GM23338 (cell line): ENCODE measurements around the gene TPSB2. TPM values are rescaled to one million over a fixed set of nuclear protein-coding genes. Genes with fewer than 3 reads are reported as not detected.

Source experiments
- ATAC-seq: fragments of 200-7000 bp; cut with Tn5 transposase; 3 replicates; pipeline ENCODE4 v1.9.1; 2020
- DNase-seq: peaks from one replicate; pipeline ENCODE4 v3.0.0-alpha.2; 2015; ENCODE audit warnings: low spot score
- H2AFZ ChIP-seq: fragments of 200-600 bp; sonication (generic); 2 replicates; pipeline ENCODE4 v1.8.0; 2016; ENCODE audit warnings: antibody characterized with exemption, mild to moderate bottlenecking, moderate library complexity
- H3F3A ChIP-seq: fragments of 200-600 bp; sonication (generic); replicated peaks from 2 replicates; pipeline ENCODE4 v1.8.0; 2017; ENCODE audit warnings: antibody characterized with exemption, mixed run types, low read depth
- H3K27ac ChIP-seq: fragments of 200-600 bp; sonication (generic); 2 replicates; pipeline ENCODE4 v1.6.1; 2016; ENCODE audit warnings: low read depth
- H3K27me3 ChIP-seq: fragments of 200-600 bp; sonication (generic); 2 replicates; pipeline ENCODE4 v1.8.0; 2016; ENCODE audit warnings: mild to moderate bottlenecking, mixed run types, moderate library complexity; ENCODE audit not compliant: insufficient read depth
- H3K36me3 ChIP-seq: fragments of 200-600 bp; sonication (generic); 2 replicates; pipeline ENCODE4 v1.8.0; 2016; ENCODE audit warnings: mild to moderate bottlenecking; ENCODE audit not compliant: insufficient read depth
- H3K4me1 ChIP-seq: fragments of 200-600 bp; sonication (generic); 2 replicates; pipeline ENCODE4 v1.8.0; 2016; ENCODE audit warnings: mild to moderate bottlenecking, moderate library complexity; ENCODE audit not compliant: insufficient read depth
- H3K4me2 ChIP-seq: fragments of 200-600 bp; sonication (generic); 2 replicates; pipeline ENCODE4 v1.7.1; 2017; ENCODE audit warnings: mixed run types
- H3K4me3 ChIP-seq: fragments of 200-600 bp; sonication (generic); 2 replicates; pipeline ENCODE4 v1.6.1; 2016; ENCODE audit warnings: mixed run types
- H3K79me2 ChIP-seq: fragments of 200-600 bp; sonication (generic); replicated peaks from 2 replicates; pipeline ENCODE4 v1.8.0; 2017; ENCODE audit warnings: mild to moderate bottlenecking; ENCODE audit not compliant: insufficient read depth
- H3K9me2 ChIP-seq: fragments of 200-600 bp; sonication (generic); 2 replicates; pipeline ENCODE4 v1.8.0; 2017; ENCODE audit not compliant: insufficient read depth
- H4K20me1 ChIP-seq: fragments of 200-600 bp; sonication (generic); replicated peaks from 2 replicates; pipeline ENCODE4 v1.8.0; 2017; ENCODE audit warnings: mild to moderate bottlenecking; ENCODE audit not compliant: insufficient read depth
- H3K27ac Mint-ChIP-seq: 2 replicates; pipeline ENCODE4 v1.8.0; 2020; ENCODE audit warnings: inconsistent platforms, mild to moderate bottlenecking, moderate library complexity, mixed read lengths
- H3K27me3 Mint-ChIP-seq: 3 replicates; pipeline ENCODE4 v1.8.0; 2022; ENCODE audit warnings: low read depth, mild to moderate bottlenecking, moderate library complexity, mixed read lengths, inconsistent platforms; ENCODE audit not compliant: insufficient read depth, poor library complexity
- H3K36me3 Mint-ChIP-seq: 3 replicates; pipeline ENCODE4 v1.8.0; 2021; ENCODE audit warnings: low read depth, mild to moderate bottlenecking, inconsistent platforms, moderate library complexity, mixed read lengths
- H3K4me1 Mint-ChIP-seq: 3 replicates; pipeline ENCODE4 v1.8.0; 2020; ENCODE audit warnings: mild to moderate bottlenecking, inconsistent platforms, mixed read lengths
- H3K4me3 Mint-ChIP-seq: 3 replicates; pipeline ENCODE4 v1.8.0; 2021; ENCODE audit warnings: moderate library complexity, mild to moderate bottlenecking, inconsistent platforms, mixed read lengths
- H3K9me3 Mint-ChIP-seq: 3 replicates; pipeline ENCODE4 v1.8.0; 2020; ENCODE audit warnings: moderate library complexity, mild to moderate bottlenecking, inconsistent platforms, mixed read lengths
- CREB1 ChIP-seq: fragments of 250-450 bp; sonication (Bioruptor Pico); IDR thresholded peaks from 2 replicates; pipeline ENCODE4 v1.5.0; 2020; ENCODE audit warnings: low read depth, mild to moderate bottlenecking, moderate library complexity
- CTCF ChIP-seq, 2 experiments: fragments of 200-600 bp in 1 of 2; sonication (generic) in 1 of 2; conservative IDR thresholded peaks; 2 replicates each; pipeline versions ENCODE4 v1.5.1 to v1.6.1; 2016 to 2017; ENCODE audit warnings: antibody characterized with exemption in 2 of 2, low read depth in 2 of 2, mild to moderate bottlenecking in 2 of 2, moderate library complexity in 1 of 2
- ETS1 ChIP-seq: IDR thresholded peaks from 2 replicates; pipeline ENCODE4 v1.6.1; 2016; ENCODE audit warnings: antibody characterized with exemption
- EZH2 ChIP-seq: fragments of 200-600 bp; sonication (generic); IDR thresholded peaks from one replicate; pipeline ENCODE4 v1.8.0; 2017; ENCODE audit warnings: antibody characterized with exemption, mild to moderate bottlenecking, low read depth; ENCODE audit not compliant: unreplicated experiment
- EZH2phosphoT487 ChIP-seq: fragments of 200-600 bp; sonication (generic); IDR thresholded peaks from one replicate; pipeline ENCODE4 v1.8.1; 2018; ENCODE audit warnings: antibody characterized with exemption; ENCODE audit not compliant: unreplicated experiment
- JUNB ChIP-seq: IDR thresholded peaks from one replicate; pipeline ENCODE4 v1.6.1; 2016; ENCODE audit warnings: antibody characterized with exemption; ENCODE audit not compliant: unreplicated experiment
- NANOG ChIP-seq: IDR thresholded peaks from 2 replicates; pipeline ENCODE4 v1.6.1; 2016; ENCODE audit warnings: antibody characterized with exemption, borderline replicate concordance
- POLR2AphosphoS5 ChIP-seq: IDR thresholded peaks from 2 replicates; pipeline ENCODE4 v1.6.1; 2016; ENCODE audit warnings: antibody characterized with exemption, low read depth
- REST ChIP-seq: IDR thresholded peaks from one replicate; pipeline ENCODE4 v1.6.1; 2018; ENCODE audit warnings: antibody characterized with exemption; ENCODE audit not compliant: unreplicated experiment
- STAT1 ChIP-seq: IDR thresholded peaks from one replicate; pipeline ENCODE4 v1.6.1; 2016; ENCODE audit warnings: antibody characterized with exemption; ENCODE audit not compliant: unreplicated experiment
- ZNF114 ChIP-seq: fragments of 250-450 bp; sonication (Bioruptor Pico); IDR thresholded peaks from 2 replicates; pipeline ENCODE4 v1.5.0; 2020; ENCODE audit warnings: mild to moderate bottlenecking, moderate library complexity
- ZNF331 ChIP-seq: fragments of 250-450 bp; sonication (Bioruptor Pico); IDR thresholded peaks from 2 replicates; pipeline ENCODE4 v1.5.0; 2020; ENCODE audit warnings: low read depth, mild to moderate bottlenecking, moderate library complexity
- ZNF462 ChIP-seq: fragments of 250-450 bp; sonication (Bioruptor Pico); IDR thresholded peaks from 2 replicates; pipeline ENCODE4 v1.5.0; 2020; ENCODE audit warnings: mild to moderate bottlenecking, moderate library complexity
- polyA plus RNA-seq: library from polyadenylated mRNA; unstranded; fragments of >200 nt; fragmentation: Nextera tagmentation; extraction: Ambion mirVana; gene quantifications from 2 replicates; pipeline ENCODE4 v1.2.1, GENCODE V29; 2016
- total RNA-seq: library from RNA; depleted of rRNA; stranded (reverse); fragments of >200 nt; shearing (Covaris generic); gene quantifications from 2 replicates; pipeline ENCODE4 v1.2.3, GENCODE V29; 2014

Gene TPSB2
- total and polyA plus RNA-seq, 2 experiments from 2014 or later: 0.23 TPM; not detected in 1

GRCh38 chr16:1217526-1217925 lies 12.5 kb downstream of the TPSB2 start:
- H4K20me1 ChIP-seq: no peaks in the 10 kb centered on the region; the same call in none of the 2 replicates
- TF ChIP-seq CREB1 (CRISPR knock-in tag) (no peak), EZH2 (no peak), CTCF (conservative IDR thresholded peaks at IDR 0.05; ENCODE audit: low read depth in 2 of 2) (no peak), ZNF462 (CRISPR knock-in tag) (no peak), NANOG (no peak), STAT1 (no peak), POLR2AphosphoS5 (no peak), ETS1 (no peak), ZNF114 (no peak), REST (no peak), ZNF331 (CRISPR knock-in tag) (no peak), JUNB (no peak), EZH2phosphoT487 (no peak)
- no peaks in the 10 kb centered on the region for H3K36me3 ChIP-seq
- no peak overlapping the region for H3K4me2 ChIP-seq
- H3K27me3 Mint-ChIP-seq: peaks cover 7% of the 10 kb centered on the region
- H3K4me3 ChIP-seq: no peak overlapping the region
- ATAC-seq (no peak), DNase-seq (no peak)
- no peaks in the 10 kb centered on the region for H3K27me3 ChIP-seq
- H3K79me2 ChIP-seq: no peaks in the 10 kb centered on the region
- no peak overlapping the region for H2AFZ ChIP-seq
- H3K27ac Mint-ChIP-seq: no peak overlapping the region
- H3K9me3 Mint-ChIP-seq: no peaks in the 10 kb centered on the region
- no peak overlapping the region for H3K4me3 Mint-ChIP-seq
- no peak overlapping the region for H3K27ac ChIP-seq
- H3K9me2 ChIP-seq: no peaks in the 10 kb centered on the region
- H3K4me1 Mint-ChIP-seq: no peaks in the 10 kb centered on the region
- H3K4me1 ChIP-seq: no peaks in the 10 kb centered on the region
- no peaks in the 10 kb centered on the region for H3F3A ChIP-seq
- H3K36me3 Mint-ChIP-seq: no peaks in the 10 kb centered on the region; the same call in 2 of the 3 replicates
